ENCODE measurements around the gene LPXN.

The LPXN gene

DNA sequence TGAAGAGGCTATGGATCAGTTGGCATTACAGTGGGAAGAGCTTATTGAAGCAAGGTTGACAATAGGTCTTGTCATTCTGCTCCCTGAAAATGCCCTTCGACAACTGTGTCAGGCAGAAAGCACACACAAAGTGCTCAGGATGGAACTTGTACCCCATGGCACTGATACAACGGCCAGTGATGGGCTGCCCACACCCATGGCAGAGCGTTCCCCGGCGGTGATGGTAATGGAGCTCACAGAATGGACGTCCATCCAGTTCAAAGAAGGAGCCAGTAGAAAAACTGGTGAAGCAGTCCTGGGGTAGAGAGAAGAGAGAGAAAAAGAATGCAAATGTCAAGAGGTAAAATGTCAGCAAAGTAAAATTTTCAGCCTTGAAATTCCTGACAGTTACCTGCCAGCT is 48.2 kb downstream of the LPXN start:
- peaks cover 28% of the 10 kb centered on the region for H3K4me1 ChIP-seq (ENCODE audit: insufficient read depth, low read length, poor library complexity, severe bottlenecking)
- H3K9me3 ChIP-seq (ENCODE audit: insufficient read depth, low read depth, low read length) = no peaks in the 10 kb centered on the region
- no peak overlapping the region for H3K4me3 ChIP-seq (ENCODE audit: low read length, poor library complexity, severe bottlenecking)
- H3K9me2 ChIP-seq (replicated peaks; ENCODE audit: low read depth, low read length) = no peaks in the 10 kb centered on the region
- TF ChIP-seq CTCF (conservative IDR thresholded peaks at IDR 0.05; ENCODE audit: low read length) = no peak
- no peak for TF ChIP-seq EZH2phosphoT487 (IDR thresholded peaks at IDR 0.05; ENCODE audit: borderline replicate concordance)
- H3K79me2 ChIP-seq (ENCODE audit: insufficient read depth, low read length) = no peaks in the 10 kb centered on the region
- no peak overlapping the region for H3K4me2 ChIP-seq (ENCODE audit: low read depth, low read length, poor library complexity, severe bottlenecking)
- H3K27me3 ChIP-seq (ENCODE audit: insufficient read depth, low read length, poor library complexity, severe bottlenecking) = no peaks in the 10 kb centered on the region
- no peak overlapping the region for H3K9ac ChIP-seq (ENCODE audit: low read depth, low read length, poor library complexity, severe bottlenecking)
- H3F3A ChIP-seq (ENCODE audit: low read depth) = peaks cover 8% of the 10 kb centered on the region; the same call in 1 of the 2 replicates
- H4K20me1 ChIP-seq (ENCODE audit: insufficient read depth, low read length, poor library complexity, severe bottlenecking) = no peaks in the 10 kb centered on the region
- H3K36me3 ChIP-seq (ENCODE audit: insufficient read depth, low read length) = peaks cover 50% of the 10 kb centered on the region; the same call in 1 of the 2 replicates
- no peak overlapping the region for H2AFZ ChIP-seq (ENCODE audit: low read length)

DNA sequence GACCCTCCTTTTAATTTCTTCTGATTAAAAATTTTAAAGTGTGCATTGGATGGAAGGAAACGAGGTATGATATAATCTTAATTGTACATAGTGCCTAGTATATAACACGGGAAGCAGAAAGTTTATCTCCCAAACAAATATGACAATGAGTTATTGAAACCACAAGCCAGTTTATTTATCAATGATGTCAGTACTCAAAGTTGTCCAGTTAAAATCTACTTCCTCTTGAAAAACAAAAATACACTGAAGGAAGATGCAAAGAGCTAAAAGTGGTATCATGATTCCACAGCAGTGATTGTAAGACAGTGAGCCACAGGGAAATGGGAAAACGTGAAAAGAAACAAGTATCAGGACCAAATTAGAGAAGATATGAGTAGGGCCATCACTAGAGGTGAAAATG is 48.9 kb downstream of the LPXN start:
- Histone ChIP-seq H2AFZ (ENCODE audit: low read length) (no peak overlapping the region), H3K79me2 (ENCODE audit: insufficient read depth, low read length) (no peaks in the 10 kb centered on the region), H3K9me2 (replicated peaks; ENCODE audit: low read depth, low read length) (no peaks in the 10 kb centered on the region), H3K4me3 (ENCODE audit: low read length, poor library complexity, severe bottlenecking) (no peak overlapping the region), H3K27me3 (ENCODE audit: insufficient read depth, low read length, poor library complexity, severe bottlenecking) (no peaks in the 10 kb centered on the region), H4K20me1 (ENCODE audit: insufficient read depth, low read length, poor library complexity, severe bottlenecking) (no peaks in the 10 kb centered on the region), H3K9me3 (ENCODE audit: insufficient read depth, low read depth, low read length) (no peaks in the 10 kb centered on the region), H3K4me1 (ENCODE audit: insufficient read depth, low read length, poor library complexity, severe bottlenecking) (peaks cover 36% of the 10 kb centered on the region), H3K4me2 (ENCODE audit: low read depth, low read length, poor library complexity, severe bottlenecking) (no peak overlapping the region), H3F3A (ENCODE audit: low read depth) (peaks cover 8% of the 10 kb centered on the region; the same call in 1 of the 2 replicates), H3K36me3 (ENCODE audit: insufficient read depth, low read length) (peaks cover 45% of the 10 kb centered on the region; the same call in 1 of the 2 replicates), H3K9ac (ENCODE audit: low read depth, low read length, poor library complexity, severe bottlenecking) (no peak overlapping the region)
- no peak for TF ChIP-seq EZH2phosphoT487 (IDR thresholded peaks at IDR 0.05; ENCODE audit: borderline replicate concordance)
- no peak for TF ChIP-seq CTCF (conservative IDR thresholded peaks at IDR 0.05; ENCODE audit: low read length)

DNA sequence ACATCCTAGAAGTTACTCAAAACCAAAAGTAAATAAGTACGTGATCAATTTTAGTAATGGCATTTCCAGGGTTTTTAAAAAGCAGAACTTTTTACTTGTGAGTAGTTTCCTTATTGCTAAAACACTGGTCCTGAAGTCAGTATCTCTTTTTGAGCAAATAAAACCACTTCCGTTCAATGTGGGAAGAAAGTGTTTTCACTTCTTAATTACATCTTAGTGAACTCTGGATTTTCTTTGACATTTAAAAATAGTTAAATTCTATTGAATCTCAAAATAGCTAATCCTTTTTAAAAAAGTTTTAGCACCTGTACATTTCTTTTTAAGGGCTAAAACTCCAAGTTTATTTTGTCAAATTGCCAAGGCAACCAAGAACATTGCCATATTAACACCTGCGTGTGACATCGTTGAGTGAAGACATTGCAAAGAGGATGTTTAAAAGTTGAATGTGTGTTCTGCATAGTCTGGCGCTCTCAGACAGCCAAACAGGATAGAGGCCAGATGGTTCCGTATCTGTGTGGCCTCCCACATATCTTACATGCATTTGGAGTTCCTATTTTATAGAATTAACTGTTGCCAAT is 50.5 kb downstream of the LPXN start:
- no peaks in the 10 kb centered on the region for H3K9me3 ChIP-seq (ENCODE audit: insufficient read depth, low read depth, low read length)
- peak overlapping the region; percentile 79 for H3K4me2 ChIP-seq (ENCODE audit: low read depth, low read length, poor library complexity, severe bottlenecking)
- peaks cover 37% of the 10 kb centered on the region for H3K4me1 ChIP-seq (ENCODE audit: insufficient read depth, low read length, poor library complexity, severe bottlenecking)
- H3F3A ChIP-seq (ENCODE audit: low read depth) = peaks cover 8% of the 10 kb centered on the region; the same call in 1 of the 2 replicates
- no peaks in the 10 kb centered on the region for H3K27me3 ChIP-seq (ENCODE audit: insufficient read depth, low read length, poor library complexity, severe bottlenecking)
- H3K36me3 ChIP-seq (ENCODE audit: insufficient read depth, low read length) = peaks cover 32% of the 10 kb centered on the region; the same call in 1 of the 2 replicates
- H3K9me2 ChIP-seq (replicated peaks; ENCODE audit: low read depth, low read length) = no peaks in the 10 kb centered on the region
- no peak for TF ChIP-seq CTCF (conservative IDR thresholded peaks at IDR 0.05; ENCODE audit: low read length)
- no peak for TF ChIP-seq EZH2phosphoT487 (IDR thresholded peaks at IDR 0.05; ENCODE audit: borderline replicate concordance)
- no peak overlapping the region for H2AFZ ChIP-seq (ENCODE audit: low read length)
- peak overlapping the region; percentile 47 for H3K9ac ChIP-seq (ENCODE audit: low read depth, low read length, poor library complexity, severe bottlenecking)
- H4K20me1 ChIP-seq (ENCODE audit: insufficient read depth, low read length, poor library complexity, severe bottlenecking) = no peaks in the 10 kb centered on the region
- H3K4me3 ChIP-seq (ENCODE audit: low read length, poor library complexity, severe bottlenecking) = peak overlapping the region; percentile 68
- H3K79me2 ChIP-seq (ENCODE audit: insufficient read depth, low read length) = no peaks in the 10 kb centered on the region
